Hematopoietic multipotent progenitor cell treated with erythropoietin and hydrocortisone succinate and interleukin-3 and kit ligand, for 6 days (in vitro differentiated cells): ENCODE results near the gene MYH2.
"Not testable (repeated sequence)": the region's sequence is repeated elsewhere in the genome, so short reads cannot be mapped to it uniquely, and the experiment has no call there.

Source experiments
- DNase-seq: peaks from one replicate; pipeline ENCODE4 v3.0.0-alpha.2; 2015

The MYH2 gene

GRCh38 chr17:10549096-10549842 lies at the start of gene MYH2:
Gene MYH2, minus strand, starts transcription at chr17:10549658. Its CDS starts 1,738 bp downstream, at chr17:10547920.
- DNase-seq = no peak

- no peak for DNase-seq
These were observed 49.2 kb upstream of the MYH2 start for GRCh38 chr17:10598621-10599020.

DNA sequence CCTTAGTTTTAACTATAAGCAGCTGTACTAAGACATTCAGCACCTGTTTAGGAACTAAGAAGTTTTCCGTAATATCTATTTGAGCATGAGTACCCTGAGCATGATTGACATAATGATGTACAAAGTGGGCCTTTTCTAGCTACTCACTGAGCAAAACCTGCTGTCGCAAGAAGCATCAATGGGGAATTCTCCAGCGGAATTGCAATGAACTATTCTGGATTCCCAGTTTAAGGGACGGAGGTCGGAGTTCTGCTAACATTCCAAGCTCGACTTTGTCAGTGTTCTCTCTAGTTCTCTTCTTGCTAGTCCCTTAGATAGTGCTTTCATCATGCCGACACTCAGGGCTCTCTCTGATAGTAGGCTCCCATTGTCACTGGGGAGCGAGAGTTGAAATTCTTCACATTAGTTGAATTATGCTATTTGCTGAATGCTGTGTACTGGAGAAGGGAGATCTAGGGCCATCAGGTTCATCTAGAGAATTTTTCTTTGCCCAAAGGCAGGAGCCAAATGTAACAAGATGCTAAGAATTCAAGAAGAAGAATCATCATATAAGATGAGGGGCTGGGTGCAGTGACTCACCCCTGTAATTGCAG lies 40.2 kb upstream of the MYH2 start:
- no peak for DNase-seq

DNA sequence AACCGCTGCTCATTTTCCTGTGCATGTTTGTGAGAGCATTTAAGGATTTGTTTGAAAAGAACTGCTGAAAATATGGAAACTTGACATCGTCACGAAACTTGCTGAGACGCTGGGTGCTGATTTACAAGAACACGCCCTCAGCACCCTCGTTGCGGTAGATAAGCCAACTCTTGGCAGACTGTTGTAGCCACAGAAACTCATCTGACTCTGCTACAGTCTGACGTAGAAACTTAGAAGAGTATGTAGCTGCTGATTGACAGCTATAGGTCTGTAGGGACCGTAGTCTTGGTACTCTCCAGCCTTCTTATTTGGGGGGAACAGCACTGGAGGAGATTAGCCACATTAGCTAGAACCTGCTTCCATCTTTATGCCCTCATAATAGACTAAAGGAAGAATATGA lies 36.1 kb upstream of the MYH2 start:
- DNase-seq = no peak

DNA sequence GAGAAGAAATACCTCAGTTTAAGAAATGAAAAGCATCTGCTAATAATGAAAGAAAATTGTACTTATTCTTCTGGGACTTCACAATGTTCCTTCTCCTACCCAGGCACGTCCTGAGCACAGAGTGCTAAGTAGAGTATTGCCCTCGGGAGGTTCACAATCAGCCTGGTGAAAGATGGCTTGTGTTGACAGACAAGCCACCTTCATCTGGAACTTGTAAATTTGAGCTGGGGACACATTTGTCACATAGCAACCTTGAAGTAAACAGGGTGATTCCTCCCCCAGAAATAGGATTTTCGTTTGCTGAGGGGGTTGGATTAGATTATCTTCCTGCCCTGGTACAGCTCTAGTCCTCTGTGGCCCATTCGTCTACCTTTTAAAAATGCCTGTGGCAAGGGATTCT lies 34.4 kb upstream of the MYH2 start:
- no peak for DNase-seq

DNA sequence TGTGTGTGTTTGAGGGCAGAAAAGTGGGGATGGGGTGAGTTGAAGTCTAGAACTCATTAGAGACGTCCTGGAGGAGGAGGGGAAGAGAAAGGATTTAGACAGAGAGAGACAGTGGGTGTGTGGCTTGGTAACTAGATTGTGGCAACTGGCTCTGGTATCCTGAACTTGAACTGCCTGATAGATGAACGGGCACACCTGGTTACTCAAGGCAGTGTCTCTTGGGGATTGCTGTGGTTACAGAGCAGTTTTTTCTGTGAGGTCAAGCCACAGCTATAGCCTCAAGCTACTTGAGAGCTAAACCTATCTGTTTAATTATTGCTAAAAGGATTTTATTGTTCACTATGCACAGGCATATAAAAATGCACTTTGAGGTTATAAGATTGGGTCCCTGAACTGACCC lies 29.8 kb upstream of the MYH2 start:
- DNase-seq = no peak

GRCh38 chr17:10574324-10574723 lies 24.9 kb upstream of the MYH2 start:
- DNase-seq = no peak

DNA sequence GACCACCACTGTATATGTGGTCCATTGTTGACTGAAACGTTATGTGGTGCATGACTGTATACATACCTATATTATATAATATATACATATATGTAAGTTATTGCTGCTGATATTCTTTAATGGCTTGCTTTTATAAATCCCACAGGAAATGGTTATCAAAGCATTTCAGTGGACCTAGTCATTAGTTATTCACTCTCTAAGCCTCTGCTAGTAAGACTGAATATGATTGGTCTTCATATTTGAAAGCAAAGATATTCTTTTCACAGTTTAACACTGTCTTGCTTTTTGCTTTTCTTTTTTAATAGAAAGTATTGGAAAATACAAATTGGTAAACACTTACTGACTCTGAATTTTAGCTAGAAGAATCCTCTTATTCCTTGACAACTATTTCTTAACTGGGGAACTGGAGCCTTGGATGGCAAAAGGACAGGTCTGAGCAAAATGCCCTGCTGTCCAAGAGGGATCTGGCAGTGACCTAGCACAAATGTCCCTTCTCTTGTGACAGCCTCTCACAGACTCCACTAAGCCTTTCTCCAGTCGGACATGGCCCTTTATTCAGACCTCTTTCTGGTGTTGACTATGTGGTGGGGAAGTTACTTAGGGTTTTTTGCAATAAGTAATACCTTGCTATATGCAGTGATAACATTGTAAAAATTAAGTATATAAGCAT lies 14.7 kb upstream of the MYH2 start:
- DNase-seq = no peak

GRCh38 chr17:10558049-10558448 lies 8.6 kb upstream of the MYH2 start:
- no peak for DNase-seq

GRCh38 chr17:10557422-10557821 lies 8.0 kb upstream of the MYH2 start:
- DNase-seq = no peak

DNA sequence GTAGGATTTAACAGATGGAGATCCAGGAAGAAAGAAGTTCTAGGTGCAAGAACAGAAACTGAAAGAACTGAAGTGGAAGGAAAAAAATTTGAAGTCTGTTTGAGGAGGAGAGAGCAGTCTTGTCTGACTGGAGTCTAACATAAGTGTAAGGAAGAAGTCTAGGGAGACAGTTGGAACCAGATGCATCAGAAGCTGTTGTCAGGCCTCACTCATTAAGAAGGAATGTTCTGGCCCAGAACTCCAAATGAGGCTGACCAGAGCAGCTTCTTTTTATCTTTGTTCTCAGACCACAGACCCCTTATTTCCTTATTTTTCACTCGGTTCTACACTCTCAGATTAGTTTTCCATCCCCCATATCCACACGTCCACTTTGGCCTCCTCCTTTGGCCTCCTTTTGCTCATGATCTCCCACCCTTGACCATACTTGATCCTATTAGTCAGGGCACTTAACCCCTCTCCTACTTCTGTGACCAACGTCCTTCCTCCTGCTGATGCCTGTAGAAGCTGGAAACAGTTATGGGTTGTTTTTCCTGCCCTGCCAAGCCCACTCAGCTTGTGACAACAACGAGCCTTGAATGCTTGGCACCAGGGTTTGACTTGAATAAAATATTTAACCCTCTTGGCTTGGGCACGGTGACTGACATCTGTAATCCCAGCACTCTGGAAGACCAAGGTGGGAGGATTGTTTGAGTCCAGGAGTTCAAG lies 7.0 kb upstream of the MYH2 start:
- DNase-seq = no peak

GRCh38 chr17:10550014-10550413 lies 556 bp upstream of the MYH2 start:
- no peak for DNase-seq

DNA sequence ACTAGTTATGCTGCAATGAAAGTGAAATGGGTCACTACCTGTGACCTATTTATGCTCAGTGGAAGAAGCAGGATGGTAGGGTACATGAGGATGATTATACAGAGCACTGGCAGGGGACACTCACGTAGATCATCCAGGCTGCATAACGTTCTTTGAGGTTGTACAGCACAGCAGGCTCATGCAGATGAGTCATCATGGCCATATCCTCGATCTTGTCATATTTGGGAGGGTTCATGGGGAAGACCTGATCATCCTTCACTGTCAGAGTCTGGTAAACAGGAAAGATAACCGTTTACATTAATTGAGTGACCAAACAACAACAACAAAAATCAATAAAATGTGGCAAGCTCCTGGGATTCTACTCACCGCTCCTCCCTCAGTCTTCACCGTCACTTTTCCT lies 2.1 kb downstream of the MYH2 start:
- no peak for DNase-seq

DNA sequence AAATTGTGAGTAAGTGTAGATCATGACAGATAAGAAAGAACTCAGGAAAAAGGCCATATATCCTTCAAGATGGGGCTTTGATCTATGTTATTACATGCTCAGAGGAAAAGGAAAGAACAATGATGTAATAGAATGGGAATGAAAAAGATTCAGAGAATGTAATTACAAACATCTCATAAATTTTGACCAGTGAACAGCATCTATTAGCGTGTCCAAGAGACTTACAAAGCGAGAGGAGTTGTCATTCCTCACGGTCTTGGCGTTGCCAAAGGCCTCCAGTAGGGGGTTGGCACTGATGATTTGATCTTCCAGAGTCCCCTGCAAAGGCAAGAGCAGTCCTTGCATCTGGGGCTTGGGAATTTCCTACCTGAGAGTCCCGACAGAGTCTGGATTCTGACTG lies 6.0 kb downstream of the MYH2 start:
- DNase-seq = not testable (repeated sequence)

- DNase-seq = not testable (repeated sequence)
These were observed 8.3 kb downstream of the MYH2 start for GRCh38 chr17:10541179-10541578.

- no peak for DNase-seq
These were observed 17.4 kb downstream of the MYH2 start for GRCh38 chr17:10532026-10532425.

DNA sequence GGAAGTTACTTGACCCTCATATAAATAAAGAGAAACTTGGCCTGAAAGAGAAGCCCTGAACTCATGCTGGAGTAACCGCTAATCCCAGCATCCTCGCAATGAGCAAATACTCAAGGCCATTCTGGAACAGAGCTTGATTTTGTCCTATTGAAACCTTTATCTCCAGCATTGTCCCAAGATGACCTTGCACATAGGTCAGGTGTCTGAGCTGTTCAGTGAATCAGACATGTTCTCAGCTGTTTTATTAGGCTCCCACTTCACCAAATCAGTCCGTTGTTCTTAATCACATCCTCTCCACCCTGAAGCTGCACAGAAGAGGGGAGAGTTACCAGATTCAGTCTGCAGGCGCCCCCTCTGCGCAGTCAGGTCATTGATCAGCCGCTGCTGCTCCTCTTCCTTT lies 22.0 kb downstream of the MYH2 start:
- DNase-seq = no peak

DNA sequence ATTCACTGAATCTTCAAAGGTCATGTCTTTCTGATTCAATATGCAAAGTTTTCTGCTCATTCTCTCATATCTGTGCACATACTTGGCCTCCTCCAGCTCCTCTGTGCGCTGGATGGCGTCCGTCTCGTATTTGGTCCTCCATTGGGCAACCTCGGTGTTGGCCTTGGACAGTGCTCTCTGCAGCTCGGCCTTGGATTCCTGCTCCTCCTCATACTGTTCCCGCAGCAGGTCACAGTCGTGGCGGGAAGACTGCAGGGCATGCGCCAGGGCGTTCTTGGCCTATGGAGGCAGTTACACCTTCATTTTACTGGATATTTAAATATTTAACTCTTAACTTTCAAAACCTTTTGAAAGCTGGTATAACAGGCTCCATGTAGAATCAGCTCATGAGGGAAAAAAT lies 22.9 kb downstream of the MYH2 start:
- no peak for DNase-seq

DNA sequence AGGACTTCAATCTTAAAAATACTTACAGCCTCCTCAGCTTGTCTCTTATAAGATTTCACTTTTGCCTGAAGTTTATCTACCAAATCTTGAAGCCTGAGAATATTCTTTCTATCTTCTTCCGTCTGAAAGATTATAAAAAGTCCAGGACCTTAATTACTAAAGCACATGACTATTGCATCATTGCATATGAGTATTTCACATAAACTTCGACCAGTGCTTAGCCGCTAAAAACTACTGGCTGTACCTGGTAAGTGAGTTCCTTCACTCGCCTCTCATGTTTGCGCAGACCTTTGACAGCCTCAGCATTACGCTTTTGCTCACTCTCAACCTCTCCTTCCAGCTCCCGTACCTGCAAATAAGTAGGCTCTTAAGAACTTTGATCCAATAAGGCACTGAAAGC lies 26.4 kb downstream of the MYH2 start:
- DNase-seq = no peak

DNA sequence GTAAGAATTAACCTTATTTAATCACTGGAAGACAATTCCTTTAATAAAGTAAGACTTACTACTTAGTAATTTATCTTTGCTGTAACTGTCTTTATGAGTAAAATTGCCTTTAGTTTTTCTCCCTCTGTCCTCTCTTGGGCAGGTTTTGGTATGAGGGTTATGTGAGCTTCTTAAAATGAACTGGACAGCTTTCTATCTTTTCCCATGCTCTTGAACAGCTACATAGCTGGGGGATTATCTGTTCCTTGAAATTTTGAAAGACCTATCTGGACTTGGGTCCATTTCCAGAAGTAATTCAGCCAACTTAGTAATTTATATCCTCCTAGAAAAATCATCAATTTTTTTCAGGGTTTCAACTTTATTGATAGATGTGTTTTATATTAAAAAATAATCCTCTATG lies 27.5 kb downstream of the MYH2 start:
- no peak for DNase-seq

- DNase-seq = no peak
These were observed 31.0 kb downstream of the MYH2 start, which contains the start of gene MYH1 for GRCh38 chr17:10518271-10519037. Gene MYH1, minus strand, starts transcription at chr17:10518542. Its CDS starts 1,900 bp downstream, at chr17:10516642.

DNA sequence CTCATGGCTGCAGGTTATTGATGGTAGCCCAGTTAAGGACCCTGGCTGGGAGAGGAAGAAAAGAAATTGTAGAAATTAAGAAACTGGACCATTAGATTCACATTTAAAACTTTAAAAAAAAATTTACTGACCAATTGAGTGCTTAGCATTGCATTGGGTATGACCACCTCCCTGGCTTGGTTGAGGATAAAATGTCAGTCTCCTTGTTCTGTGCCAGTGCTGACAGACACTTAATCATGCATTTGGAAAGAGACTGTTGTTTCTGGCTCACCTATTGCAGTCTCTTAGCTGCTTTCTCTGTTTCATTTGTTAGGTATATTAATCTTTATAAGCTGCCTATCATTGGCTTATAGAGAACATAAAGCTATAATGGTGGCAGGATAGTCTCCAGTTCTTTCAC lies 32.8 kb downstream of the MYH2 start:
- no peak for DNase-seq

- no peak for DNase-seq
These were observed 33.4 kb downstream of the MYH2 start for GRCh38 chr17:10516065-10516464.
